ENCODE measurements around the gene NPAS2.
A peak's percentile ranks its signal among the peaks of the same experiment; 100 is the strongest.

Gene NPAS2

GRCh38 chr2:100997509-100998234 is 177.7 kb downstream of the NPAS2 start:
- intact Hi-C loops (cut with DNase I; ENCODE audit: low total_unique reads), result no loop called here

DNA sequence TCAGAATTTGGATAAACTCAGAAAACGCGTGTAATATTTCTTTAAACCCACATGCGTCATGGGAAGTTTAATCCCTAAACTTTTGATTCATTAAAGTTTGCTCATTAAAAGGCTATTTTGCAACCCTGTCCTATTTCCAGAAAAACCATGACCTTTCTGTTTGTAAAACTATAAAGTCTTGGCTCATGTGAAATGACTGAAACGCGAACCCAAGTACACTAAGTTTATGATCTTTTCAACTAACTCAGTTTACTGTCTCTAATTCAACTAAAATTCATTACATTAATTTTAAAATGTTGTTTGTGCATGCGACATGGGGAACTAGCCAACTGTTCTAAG is 178.3 kb downstream of the NPAS2 start:
- no peak for DNase-seq
- Histone ChIP-seq H3K4me3 (no peak overlapping the region), H3K27me3 (no peaks in the 10 kb centered on the region), H3K36me3 (peaks cover 12 to 30% (median 19%) of the 10 kb centered on the region in 3 donors), H3K27ac (no peak overlapping the region), H3K4me1 (peaks cover 0 to 12% (median 6%) of the 10 kb centered on the region in 4 donors), H3K9me3 (no peaks in the 10 kb centered on the region)
- intact Hi-C loops (cut with DNase I; ENCODE audit: low total_unique reads), result no loop called here
- TF ChIP-seq, protein P1, sequence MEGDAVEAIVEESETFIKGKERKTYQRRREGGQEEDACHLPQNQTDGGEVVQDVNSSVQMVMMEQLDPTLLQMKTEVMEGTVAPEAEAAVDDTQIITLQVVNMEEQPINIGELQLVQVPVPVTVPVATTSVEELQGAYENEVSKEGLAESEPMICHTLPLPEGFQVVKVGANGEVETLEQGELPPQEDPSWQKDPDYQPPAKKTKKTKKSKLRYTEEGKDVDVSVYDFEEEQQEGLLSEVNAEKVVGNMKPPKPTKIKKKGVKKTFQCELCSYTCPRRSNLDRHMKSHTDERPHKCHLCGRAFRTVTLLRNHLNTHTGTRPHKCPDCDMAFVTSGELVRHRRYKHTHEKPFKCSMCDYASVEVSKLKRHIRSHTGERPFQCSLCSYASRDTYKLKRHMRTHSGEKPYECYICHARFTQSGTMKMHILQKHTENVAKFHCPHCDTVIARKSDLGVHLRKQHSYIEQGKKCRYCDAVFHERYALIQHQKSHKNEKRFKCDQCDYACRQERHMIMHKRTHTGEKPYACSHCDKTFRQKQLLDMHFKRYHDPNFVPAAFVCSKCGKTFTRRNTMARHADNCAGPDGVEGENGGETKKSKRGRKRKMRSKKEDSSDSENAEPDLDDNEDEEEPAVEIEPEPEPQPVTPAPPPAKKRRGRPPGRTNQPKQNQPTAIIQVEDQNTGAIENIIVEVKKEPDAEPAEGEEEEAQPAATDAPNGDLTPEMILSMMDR (IDR thresholded peaks at IDR 0.05), result no peak

More at GRCh38 chr2:100997509-100998234, 177.7 kb downstream of the NPAS2 start:
- H3K4me1 ChIP-seq, result peaks cover 0 to 7% (median 2%) of the 10 kb centered on the region in 4 donors
- no peaks in the 10 kb centered on the region for H3K9me3 ChIP-seq
- H3K27me3 ChIP-seq, result no peaks in the 10 kb centered on the region
- TF ChIP-seq, protein P1 (IDR thresholded peaks at IDR 0.05), result no peak
- no peak overlapping the region for H3K27ac ChIP-seq
- no peak for DNase-seq
- H3K4me3 ChIP-seq, result no peak overlapping the region
- peaks cover 12 to 31% (median 19%) of the 10 kb centered on the region in 3 donors for H3K36me3 ChIP-seq

DNA sequence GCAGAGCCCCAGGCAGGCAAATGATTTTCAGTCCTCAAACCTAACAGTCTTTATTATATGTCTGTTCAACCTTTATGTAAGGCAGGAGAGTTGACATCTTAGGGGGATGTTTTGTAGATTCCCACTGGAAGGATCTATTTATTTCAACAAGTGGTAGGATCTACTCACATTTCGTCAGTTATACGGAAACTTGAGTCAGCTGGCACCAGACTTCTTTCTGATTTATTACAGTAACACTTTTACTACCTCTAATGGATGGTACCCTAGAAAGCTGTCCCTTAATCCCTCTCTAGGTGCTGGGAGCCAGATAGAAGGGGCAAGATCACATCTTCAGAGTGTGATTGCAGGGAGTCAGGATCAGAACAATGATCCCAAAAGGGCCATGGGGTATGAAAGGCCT is 180.1 kb downstream of the NPAS2 start:
- DNase-seq, result no peak
- no peaks in the 10 kb centered on the region for H3K9me3 ChIP-seq
- H3K4me1 ChIP-seq, result peaks cover 0 to 21% (median 12%) of the 10 kb centered on the region in 4 donors
- no peaks in the 10 kb centered on the region for H3K27me3 ChIP-seq
- no peak overlapping the region for H3K27ac ChIP-seq
- TF ChIP-seq, protein P1 (IDR thresholded peaks at IDR 0.05), result no peak
- peaks cover 24 to 28% (median 24%) of the 10 kb centered on the region in 3 donors for H3K36me3 ChIP-seq
- intact Hi-C loops (cut with DNase I; ENCODE audit: low total_unique reads), result no loop called here
- no peak overlapping the region for H3K4me3 ChIP-seq

- TF ChIP-seq, protein P1 (IDR thresholded peaks at IDR 0.05), result no peak
- Histone ChIP-seq H3K27me3 (no peaks in the 10 kb centered on the region), H3K4me1 (peaks cover 0 to 21% (median 12%) of the 10 kb centered on the region in 4 donors), H3K27ac (peak within 1 kb of the TSS; percentile 85 to 91), H3K36me3 (peaks cover 31 to 34% (median 34%) of the 10 kb centered on the region in 3 donors), H3K4me3 (peak within 1 kb of the TSS; percentile 80 to 94), H3K9me3 (no peaks in the 10 kb centered on the region)
- DNase-seq, result peak; percentile 98
- intact Hi-C loops (cut with DNase I; ENCODE audit: low total_unique reads), result no loop called here
Measured at GRCh38 chr2:101001691-101002561, 182.0 kb downstream of the NPAS2 start, which contains the start of gene RPL31. Gene RPL31 (plus strand): TSS chr2:101002289. CDS start chr2:101002702, 413 bp downstream.

GRCh38 chr2:101002562-101003277 is 182.8 kb downstream of the NPAS2 start:
- DNase-seq, result no peak

More at GRCh38 chr2:101002562-101003277, 182.8 kb downstream of the NPAS2 start:
- TF ChIP-seq, protein P1 (IDR thresholded peaks at IDR 0.05), result no peak
- H3K4me1 ChIP-seq, result peaks cover 0 to 21% (median 12%) of the 10 kb centered on the region in 4 donors
- peak overlapping the region; percentile 80 to 94 for H3K4me3 ChIP-seq
- H3K27ac ChIP-seq, result peak overlapping the region; percentile 85 to 91
- H3K36me3 ChIP-seq, result peaks cover 38 to 42% (median 42%) of the 10 kb centered on the region in 3 donors
- no peaks in the 10 kb centered on the region for H3K9me3 ChIP-seq
- intact Hi-C loops (cut with DNase I; ENCODE audit: low total_unique reads), result no loop called here
- H3K27me3 ChIP-seq, result no peaks in the 10 kb centered on the region

All from tibial artery (tissue), 4 donors.